NT2/D1 (cell line): ENCODE results near the gene PRG3.

Experiments
- SUZ12 ChIP-seq: IDR thresholded peaks from 2 replicates; pipeline ENCODE4 v1.6.1; 2011; ENCODE audit not compliant: insufficient read length, insufficient read depth; ENCODE audit errors: extremely low read depth
- YY1 ChIP-seq: IDR thresholded peaks from 2 replicates; pipeline ENCODE4 v1.6.1; 2011; ENCODE audit not compliant: insufficient read length, insufficient read depth
- ZNF274 ChIP-seq: IDR thresholded peaks from 2 replicates; pipeline ENCODE4 v1.6.1; 2011; ENCODE audit warnings: mild to moderate bottlenecking, low read depth, low read length

DNA sequence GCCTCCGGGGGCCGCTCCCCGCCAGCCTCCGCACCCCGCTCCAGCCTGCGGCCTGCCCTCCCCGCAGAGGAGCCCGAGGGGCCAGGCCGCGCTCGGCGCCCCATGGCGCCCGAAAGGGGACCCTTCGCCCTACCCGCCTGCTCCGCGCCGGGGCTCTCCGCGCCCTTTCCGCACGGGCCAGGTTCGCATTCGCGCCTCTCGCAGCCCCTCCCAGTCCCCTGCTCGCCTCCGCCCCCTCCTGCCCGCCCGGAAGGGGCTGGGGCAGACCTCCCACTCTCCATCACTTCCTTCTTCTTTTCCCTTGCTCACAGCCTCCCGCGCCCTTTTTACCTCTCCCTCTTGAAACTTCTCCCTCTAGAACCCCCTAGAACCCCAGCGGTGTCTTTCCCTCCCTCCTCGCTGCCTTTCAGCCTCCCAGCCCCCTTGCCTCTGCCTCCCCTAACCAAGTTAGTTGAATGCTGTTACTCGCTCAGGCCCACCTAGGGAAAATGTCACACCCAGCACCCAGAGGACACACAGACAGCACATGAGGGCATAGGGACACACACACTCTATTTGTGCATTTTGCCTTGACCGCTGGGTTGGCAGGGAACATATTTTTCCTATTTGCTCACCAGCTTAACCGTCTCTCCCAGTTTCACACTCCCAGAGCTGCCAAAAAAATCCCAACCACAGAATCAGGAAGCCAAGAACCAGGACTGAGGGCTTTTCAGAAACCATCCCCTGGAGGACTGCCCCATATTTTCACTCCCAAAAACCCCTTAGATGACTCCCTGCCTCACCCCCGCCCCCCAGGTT is 46.2 kb upstream of the PRG3 start, which contains the start of gene SLC43A3:
- no peak for TF ChIP-seq YY1
- no peak for TF ChIP-seq ZNF274
- no peak for TF ChIP-seq SUZ12
